H7 (cell line): ENCODE results near the gene SPNS2. TPM values are rescaled to one million over a fixed set of nuclear protein-coding genes. Genes with fewer than 3 reads are reported as not detected.
A peak's percentile ranks its signal among the peaks of the same experiment; 100 is the strongest.

Experiments
- DNase-seq: peaks from one replicate; pipeline ENCODE4 v3.0.0; 2012
- H3K27me3 ChIP-seq: 2 replicates; pipeline ENCODE4 v1.6.0; 2011; ENCODE audit warnings: mild to moderate bottlenecking, low read length; ENCODE audit not compliant: control insufficient read depth, insufficient read depth
- H3K36me3 ChIP-seq: replicated peaks from 2 replicates; pipeline ENCODE4 v1.5.1; 2011; ENCODE audit warnings: low read length; ENCODE audit not compliant: control insufficient read depth, insufficient read depth
- H3K4me3 ChIP-seq: 2 replicates; pipeline ENCODE4 v1.5.1; 2011; ENCODE audit warnings: low read depth, mild to moderate bottlenecking, control low read depth, low read length, moderate library complexity; ENCODE audit not compliant: insufficient read depth
- total RNA-seq: library from RNA; depleted of rRNA; stranded (reverse); fragments of >200 nt; shearing (Covaris generic); gene quantifications from 2 replicates; pipeline ENCODE4 v1.2.3, GENCODE V29; 2014; rRNA removed

The SPNS2 gene, protein sequence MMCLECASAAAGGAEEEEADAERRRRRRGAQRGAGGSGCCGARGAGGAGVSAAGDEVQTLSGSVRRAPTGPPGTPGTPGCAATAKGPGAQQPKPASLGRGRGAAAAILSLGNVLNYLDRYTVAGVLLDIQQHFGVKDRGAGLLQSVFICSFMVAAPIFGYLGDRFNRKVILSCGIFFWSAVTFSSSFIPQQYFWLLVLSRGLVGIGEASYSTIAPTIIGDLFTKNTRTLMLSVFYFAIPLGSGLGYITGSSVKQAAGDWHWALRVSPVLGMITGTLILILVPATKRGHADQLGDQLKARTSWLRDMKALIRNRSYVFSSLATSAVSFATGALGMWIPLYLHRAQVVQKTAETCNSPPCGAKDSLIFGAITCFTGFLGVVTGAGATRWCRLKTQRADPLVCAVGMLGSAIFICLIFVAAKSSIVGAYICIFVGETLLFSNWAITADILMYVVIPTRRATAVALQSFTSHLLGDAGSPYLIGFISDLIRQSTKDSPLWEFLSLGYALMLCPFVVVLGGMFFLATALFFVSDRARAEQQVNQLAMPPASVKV
- total RNA-seq = 1.8 and 2.1 TPM in 2 replicates

DNA sequence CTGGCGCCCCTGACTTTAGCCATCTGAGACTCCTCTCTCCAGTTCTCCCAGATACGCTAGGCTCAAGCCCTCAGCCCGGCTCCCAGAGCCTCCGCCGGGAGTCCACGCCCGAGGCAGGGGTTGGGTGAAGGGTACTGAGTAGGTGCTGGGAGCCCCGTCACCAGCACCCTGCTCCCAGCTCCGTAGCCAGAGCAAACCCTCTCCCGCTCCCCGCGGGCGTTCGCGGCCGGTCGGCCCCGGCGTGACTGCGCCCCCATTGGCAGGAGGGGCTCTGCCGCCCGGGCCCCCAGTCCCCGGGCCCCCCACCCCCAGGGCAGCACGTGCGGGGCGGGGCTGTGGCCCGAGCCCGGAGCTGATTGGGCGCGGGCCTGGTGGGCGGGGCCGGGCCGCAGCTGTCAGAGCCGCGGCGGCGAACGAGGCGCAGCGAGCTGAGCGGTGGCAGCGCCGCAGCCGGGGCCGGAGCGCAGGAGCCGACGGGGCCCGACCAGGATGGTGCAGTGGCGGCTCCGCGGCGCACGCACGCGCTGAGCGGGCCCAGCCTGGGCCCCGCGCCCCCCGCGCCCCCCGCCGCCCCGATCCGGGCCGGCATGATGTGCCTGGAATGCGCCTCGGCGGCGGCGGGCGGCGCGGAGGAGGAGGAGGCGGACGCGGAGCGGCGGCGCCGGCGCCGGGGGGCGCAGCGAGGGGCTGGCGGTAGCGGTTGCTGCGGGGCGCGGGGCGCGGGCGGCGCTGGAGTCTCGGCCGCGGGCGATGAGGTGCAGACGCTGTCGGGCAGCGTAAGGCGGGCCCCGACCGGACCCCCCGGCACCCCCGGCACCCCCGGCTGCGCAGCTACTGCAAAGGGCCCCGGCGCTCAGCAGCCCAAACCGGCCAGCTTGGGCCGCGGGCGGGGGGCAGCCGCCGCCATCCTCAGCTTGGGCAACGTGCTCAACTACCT lies at the start of gene SPNS2:
SPNS2 (plus strand) TSS at position 421 of the 937 bp plus-strand sequence; CDS start at position 588, 167 bp downstream.
- peak; percentile 99 for DNase-seq
- H3K4me3 ChIP-seq = peak within 1 kb of the TSS; percentile 45
- peaks cover 45% of the 10 kb centered on the region for H3K27me3 ChIP-seq

DNA sequence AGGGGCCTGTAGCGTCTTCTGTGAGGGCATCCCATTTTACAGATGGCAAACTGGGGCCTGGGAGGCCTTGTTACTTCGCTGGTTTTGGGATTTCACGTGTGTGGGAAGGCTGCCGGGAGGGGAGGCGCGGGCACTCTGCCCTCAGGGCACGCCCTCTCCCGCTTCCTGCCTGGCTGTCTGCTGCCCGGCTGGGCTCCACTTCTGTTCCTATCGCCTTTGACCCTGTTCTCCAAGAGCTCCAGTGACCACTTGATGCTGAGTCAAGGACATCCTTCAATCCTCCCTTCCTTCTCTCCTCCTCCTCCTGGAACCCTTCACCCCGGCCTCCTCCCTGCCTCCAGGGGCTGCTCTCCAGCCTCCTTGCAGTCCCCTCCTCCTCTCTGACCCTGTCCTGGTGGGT lies 48.9 kb upstream of the SPNS2 start:
- DNase-seq = peak; percentile 55
- no peak overlapping the region for H3K4me3 ChIP-seq
- H3K27me3 ChIP-seq = no peaks in the 10 kb centered on the region
- H3K36me3 ChIP-seq = no peaks in the 10 kb centered on the region

More for the DNA sequence above, at the start of gene SPNS2:
- no peaks in the 10 kb centered on the region for H3K36me3 ChIP-seq

DNA sequence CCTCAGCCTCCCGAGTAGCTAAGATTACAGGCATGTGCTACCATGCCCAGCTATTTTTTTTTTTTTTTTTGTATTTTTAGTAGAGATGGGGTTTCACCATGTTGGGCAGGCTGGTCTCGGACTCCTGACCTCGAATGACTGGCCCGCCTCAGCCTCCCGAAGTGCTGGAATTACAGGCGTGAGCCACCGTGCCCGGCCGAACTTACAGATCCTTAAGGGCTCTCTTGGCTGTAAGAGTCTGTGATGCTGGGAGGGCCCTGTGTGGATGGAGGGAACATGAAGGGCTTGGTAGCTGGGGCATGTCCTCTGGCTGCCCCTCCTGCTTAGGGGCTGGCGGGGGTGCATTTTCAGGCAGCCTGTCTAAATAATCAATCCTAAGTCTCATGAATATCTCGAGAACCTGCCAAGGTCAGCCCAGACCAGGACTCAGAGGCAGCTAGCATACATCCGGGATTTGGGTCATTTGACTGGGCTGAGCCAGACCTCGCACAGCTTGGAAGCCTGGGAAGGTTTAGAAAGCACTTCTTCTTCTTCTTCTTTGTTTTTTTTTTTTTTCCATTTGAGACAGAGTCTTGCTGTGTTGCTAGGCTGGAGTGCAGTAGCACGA lies 47.9 kb upstream of the SPNS2 start:
- Histone ChIP-seq H3K4me3 (no peak overlapping the region), H3K36me3 (no peaks in the 10 kb centered on the region), H3K27me3 (no peaks in the 10 kb centered on the region)
- DNase-seq = no peak

DNA sequence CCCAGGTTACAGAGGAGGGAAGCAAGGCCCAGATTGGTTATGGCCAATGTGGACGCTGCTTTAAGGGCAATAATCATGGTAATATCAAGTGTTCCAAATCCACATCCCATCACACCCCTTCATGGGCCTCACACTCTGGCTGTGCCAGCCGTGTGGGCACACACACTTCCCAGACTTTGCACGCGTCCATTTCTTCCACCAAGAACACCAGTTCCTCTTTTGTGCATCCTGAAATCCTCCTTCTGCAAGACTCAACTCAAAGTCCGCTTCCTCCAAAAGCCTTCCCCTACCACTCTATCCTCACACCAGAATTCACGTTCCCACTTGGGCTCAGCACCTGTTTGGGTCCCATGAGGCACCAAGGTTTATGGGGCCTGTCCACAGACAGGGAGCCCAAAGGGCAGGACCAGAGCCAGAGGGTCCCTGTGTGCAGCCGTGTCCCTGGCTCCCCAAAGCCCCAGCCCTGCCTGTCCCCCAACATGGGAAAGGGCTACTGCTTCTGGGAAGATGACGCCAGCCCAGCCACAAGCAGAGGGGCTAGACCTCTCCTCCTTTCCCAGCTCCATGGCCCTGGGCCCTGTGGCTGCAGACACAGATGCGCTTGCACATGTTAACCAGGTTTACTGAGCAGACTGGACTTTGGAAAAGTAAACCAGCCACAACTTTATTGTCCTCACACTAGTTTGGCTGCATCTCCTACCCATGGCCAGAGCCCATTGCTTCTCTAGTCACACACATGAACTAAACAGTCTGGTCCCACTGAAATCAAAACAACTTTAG lies 44.7 kb upstream of the SPNS2 start:
- H3K27me3 ChIP-seq = no peaks in the 10 kb centered on the region
- no peak overlapping the region for H3K4me3 ChIP-seq
- no peak for DNase-seq
- no peaks in the 10 kb centered on the region for H3K36me3 ChIP-seq

DNA sequence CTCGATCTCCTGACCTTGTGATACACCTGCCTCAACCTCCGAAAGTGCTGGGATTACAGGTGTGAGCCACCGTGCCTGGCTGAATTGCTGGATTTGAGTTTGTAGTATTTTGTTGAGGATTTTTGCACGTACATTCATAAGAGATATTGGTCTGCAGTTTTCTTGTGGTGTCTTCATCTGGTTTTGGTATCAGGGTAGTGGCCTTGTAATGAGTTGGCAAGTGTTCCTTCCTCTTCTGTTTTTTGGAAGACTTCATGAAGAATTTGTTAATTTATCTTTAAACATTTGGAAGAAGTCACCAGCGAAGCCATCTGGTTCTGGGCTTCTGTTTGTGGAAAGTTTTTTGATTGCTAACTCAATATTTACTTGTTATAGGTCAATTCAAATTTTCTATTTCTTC lies 38.0 kb upstream of the SPNS2 start:
- H3K36me3 ChIP-seq = no peaks in the 10 kb centered on the region
- no peaks in the 10 kb centered on the region for H3K27me3 ChIP-seq
- no peak for DNase-seq
- no peak overlapping the region for H3K4me3 ChIP-seq

DNA sequence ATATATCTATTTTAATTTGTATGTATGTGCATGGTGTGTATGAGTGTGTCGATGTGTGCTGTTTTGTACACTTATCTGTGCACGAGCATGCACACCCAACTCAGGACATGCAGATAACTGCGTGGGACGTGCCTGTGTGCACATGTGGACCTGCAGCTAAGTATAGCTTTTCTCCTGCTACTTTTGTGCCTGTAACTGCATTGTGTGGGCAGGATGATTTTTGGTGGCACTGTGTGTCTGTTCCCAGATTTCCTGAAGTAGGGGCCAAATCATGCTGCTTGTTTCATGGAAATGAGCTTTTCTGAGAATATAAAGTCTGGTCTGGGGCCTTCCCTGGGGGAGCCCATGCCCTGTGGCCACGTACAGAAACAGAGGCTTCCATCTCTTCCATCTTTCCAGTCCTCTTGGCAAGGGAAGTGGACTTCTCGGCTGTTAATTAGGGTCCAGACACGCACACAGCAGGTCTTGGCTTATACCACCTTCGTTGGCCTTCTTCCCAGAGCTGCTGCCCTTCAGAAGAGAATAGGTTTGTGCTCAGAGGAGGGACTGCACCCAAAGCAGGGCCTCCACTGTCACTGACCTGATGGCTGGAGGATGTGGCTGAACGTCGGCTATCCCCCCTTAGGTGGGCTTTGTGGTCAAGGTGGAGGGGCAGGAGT lies 34.7 kb upstream of the SPNS2 start:
- Histone ChIP-seq H3K4me3 (no peak overlapping the region), H3K36me3 (no peaks in the 10 kb centered on the region), H3K27me3 (no peaks in the 10 kb centered on the region)
- DNase-seq = no peak

DNA sequence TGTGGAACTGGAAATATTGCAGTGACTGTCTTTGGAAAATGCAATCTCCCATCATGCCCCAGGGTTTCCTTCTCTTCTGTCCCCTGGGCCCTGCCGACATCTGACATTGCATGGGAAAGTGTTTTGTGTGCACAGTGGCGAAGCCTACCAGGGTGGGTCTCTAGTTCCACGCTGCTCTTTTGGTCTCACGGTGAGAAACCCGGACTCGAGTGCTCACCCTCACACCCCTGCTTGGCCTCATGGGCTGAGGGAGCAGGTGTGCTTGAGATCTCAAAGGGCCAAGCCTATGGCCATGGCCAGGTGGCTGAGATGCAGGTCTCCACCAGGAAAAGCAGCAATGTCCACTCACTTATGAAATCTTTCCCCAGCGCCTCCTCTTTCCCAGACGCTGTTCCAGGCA lies 32.9 kb upstream of the SPNS2 start:
- H3K36me3 ChIP-seq = no peaks in the 10 kb centered on the region
- no peak overlapping the region for H3K4me3 ChIP-seq
- H3K27me3 ChIP-seq = no peaks in the 10 kb centered on the region
- DNase-seq = no peak

DNA sequence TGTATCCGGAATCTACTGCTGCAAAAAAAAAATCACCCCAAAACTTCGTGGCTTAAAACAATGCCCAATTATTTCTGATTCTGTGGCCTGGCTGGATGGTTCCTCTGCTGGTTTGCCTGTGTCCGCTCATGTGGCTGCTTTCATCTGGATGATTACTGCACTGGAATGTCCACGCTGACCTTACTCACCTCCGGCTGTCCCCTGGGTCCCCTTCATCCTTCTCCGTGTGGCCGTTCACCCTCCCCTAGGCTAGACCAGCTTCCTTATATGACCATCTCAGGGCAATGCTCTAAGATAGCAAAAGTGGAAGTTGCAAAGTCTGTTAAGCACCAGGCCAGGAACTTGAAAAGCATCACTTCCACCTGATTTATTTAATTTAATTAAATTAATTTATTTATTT lies 31.4 kb upstream of the SPNS2 start:
- no peak for DNase-seq
- Histone ChIP-seq H3K27me3 (no peaks in the 10 kb centered on the region), H3K36me3 (no peaks in the 10 kb centered on the region), H3K4me3 (no peak overlapping the region)

DNA sequence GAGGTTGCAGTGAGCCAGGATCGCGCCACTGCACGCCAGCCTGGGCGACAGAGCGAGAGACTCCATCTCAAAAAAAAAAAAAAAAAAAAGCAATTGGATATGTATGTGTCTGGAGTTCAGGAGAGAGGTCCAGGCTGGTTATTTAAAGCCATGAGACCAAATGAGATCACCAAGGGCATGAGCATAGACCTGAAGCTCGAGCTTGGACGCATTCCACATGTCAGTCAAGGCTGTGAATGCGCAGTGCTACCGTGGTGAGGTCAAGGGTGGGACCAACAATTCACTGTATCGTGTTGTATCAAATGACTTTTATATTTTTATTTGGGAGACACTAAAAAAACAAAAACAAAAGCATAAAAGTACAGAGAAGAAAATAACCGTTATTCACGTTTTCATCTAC lies 29.1 kb upstream of the SPNS2 start:
- no peak for DNase-seq
- Histone ChIP-seq H3K27me3 (no peaks in the 10 kb centered on the region), H3K4me3 (no peak overlapping the region), H3K36me3 (no peaks in the 10 kb centered on the region)

DNA sequence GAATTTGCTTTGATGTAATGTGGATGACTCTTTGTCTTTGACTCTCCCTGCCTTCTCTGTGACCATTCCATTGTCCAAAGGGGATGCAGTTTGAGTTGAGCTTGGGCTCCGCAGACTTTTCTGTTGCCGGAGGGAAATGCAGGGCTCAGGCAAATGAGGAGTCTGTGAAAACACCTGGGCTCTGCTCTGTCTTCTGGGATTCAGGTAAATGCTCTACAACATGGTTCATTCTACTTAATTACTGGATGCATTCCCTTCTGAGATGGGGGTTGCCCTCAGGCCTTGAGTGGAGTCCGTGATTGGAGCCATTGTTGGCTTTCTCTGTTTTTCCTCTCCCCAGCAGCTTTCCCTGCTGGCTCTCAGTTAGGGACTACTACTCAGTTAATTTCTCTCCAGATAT lies 26.4 kb upstream of the SPNS2 start:
- DNase-seq = peak; percentile 35
- H3K27me3 ChIP-seq = no peaks in the 10 kb centered on the region

DNA sequence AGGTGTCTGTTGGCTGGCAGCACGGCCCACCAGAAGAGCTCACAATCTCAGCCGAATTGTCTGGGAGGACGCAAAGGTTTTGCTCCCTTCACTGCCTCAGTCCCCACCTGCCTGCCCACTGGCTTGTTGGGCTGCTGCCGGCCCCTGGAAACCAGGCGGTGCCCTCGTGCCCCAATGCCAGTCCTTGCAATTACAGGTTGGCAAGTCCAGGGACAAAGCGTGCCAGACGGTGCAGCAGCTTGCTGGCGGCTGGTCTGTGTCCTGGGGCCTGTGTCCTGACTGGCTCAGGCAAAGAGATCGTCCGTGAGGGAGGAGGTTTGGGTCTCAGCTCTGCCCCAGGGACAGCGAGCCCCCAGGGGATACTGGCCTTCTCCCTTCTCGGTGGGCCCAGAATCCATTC lies 24.6 kb upstream of the SPNS2 start:
- Histone ChIP-seq H3K36me3 (no peaks in the 10 kb centered on the region), H3K4me3 (no peak overlapping the region), H3K27me3 (no peaks in the 10 kb centered on the region)
- DNase-seq = peak; percentile 47

More for the DNA sequence above, 26.4 kb upstream of the SPNS2 start:
- H3K36me3 ChIP-seq = no peaks in the 10 kb centered on the region
- no peak overlapping the region for H3K4me3 ChIP-seq

DNA sequence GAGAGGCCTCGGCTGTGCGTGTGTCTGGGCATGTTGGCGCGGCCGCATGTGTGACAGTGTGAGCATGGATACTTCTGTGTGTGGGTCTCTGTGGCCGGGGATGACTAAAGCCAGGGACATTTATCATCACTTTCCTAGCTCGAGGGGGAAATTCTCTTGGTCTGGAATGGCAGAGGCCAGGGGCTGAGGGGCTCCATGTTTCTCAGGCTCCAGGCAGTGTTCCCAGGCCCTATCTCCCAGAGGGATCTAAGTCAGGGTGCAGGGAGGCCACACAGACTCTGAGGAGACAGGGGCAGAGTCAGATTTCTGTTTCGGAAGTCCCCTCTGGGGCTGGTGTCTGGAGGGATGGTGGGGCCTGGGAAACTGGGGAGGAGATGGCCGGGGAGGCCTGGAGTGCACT lies 23.7 kb upstream of the SPNS2 start:
- Histone ChIP-seq H3K4me3 (no peak overlapping the region), H3K27me3 (no peaks in the 10 kb centered on the region), H3K36me3 (no peaks in the 10 kb centered on the region)
- peak; percentile 38 for DNase-seq

DNA sequence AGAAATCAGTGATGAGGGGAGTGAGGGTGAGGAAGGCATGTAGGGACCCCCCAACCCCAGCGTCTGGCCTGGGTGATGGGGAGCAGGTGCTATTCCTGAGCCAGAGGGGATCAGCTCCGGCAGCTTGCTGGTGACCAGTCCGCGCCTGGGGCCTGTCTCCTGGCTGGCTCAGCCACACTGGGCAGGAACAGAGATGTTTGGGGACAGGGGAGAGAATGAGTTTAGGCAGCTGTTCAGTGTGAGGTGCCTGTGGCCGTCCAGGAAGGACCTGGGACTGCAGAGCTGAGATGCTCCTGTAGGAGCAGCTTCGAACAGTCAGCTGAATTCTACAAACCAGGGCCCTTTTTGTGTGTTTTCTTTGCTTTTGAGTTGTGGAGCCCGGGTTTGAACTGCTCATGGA lies 23.2 kb upstream of the SPNS2 start:
- H3K27me3 ChIP-seq = no peaks in the 10 kb centered on the region
- H3K36me3 ChIP-seq = no peaks in the 10 kb centered on the region
- H3K4me3 ChIP-seq = no peak overlapping the region
- DNase-seq = peak; percentile 37
